OCI-LY7 (cell line): ENCODE results near the gene HDAC9. TPM values are rescaled to one million over a fixed set of nuclear protein-coding genes. Genes with fewer than 3 reads are reported as not detected.

Experiments used
- BruUV-seq: library from RNA; stranded (reverse); fragments of 400-500 nt; replicated peaks from 2 replicates; lab custom pipeline; 2021; lab: Mats Ljungman, UMichigan
- CTCF ChIA-PET: fragments of 300-600 bp; sonication (Branson Sonifier 250); formaldehyde crosslinking; loops from one replicate; lab custom pipeline; 2022; ENCODE audit warnings: antibody characterized with exemption; ENCODE audit not compliant: unreplicated experiment; lab: Charles Lee
- POLR2A ChIA-PET: fragments of 300-600 bp; sonication (Branson Sonifier 250); formaldehyde crosslinking; loops from one replicate; lab custom pipeline; 2022; ENCODE audit warnings: antibody characterized with exemption; lab: Charles Lee
- DNase-seq: peaks from one replicate; pipeline ENCODE4 v3.0.0-alpha.2; 2015; ENCODE audit warnings: low spot score
- H2AFZ ChIP-seq: fragments of 200-600 bp; sonication (generic), shearing (Covaris generic); 2 replicates; pipeline ENCODE4 v1.6.1; 2014; ENCODE audit warnings: mild to moderate bottlenecking, antibody characterized with exemption, low read length, moderate library complexity
- H3K27ac ChIP-seq: fragments of 200-600 bp; sonication (generic); 2 replicates; pipeline ENCODE4 v1.5.1; 2014; ENCODE audit warnings: mixed run types, low read depth, mild to moderate bottlenecking, moderate library complexity, low read length, inconsistent platforms; ENCODE audit not compliant: poor library complexity, severe bottlenecking
- H3K36me3 ChIP-seq: fragments of 200-600 bp; sonication (generic); 2 replicates; pipeline ENCODE4 v1.6.1; 2014; ENCODE audit warnings: mild to moderate bottlenecking, antibody characterized with exemption, low read length, moderate library complexity, mixed read lengths; ENCODE audit not compliant: insufficient read depth
- H3K4me1 ChIP-seq: fragments of 200-600 bp; sonication (generic); 2 replicates; pipeline ENCODE4 v1.5.1; 2014; ENCODE audit warnings: mild to moderate bottlenecking, low read length; ENCODE audit not compliant: insufficient read depth, poor library complexity, severe bottlenecking
- H3K4me2 ChIP-seq: fragments of 200-600 bp; sonication (generic); 2 replicates; pipeline ENCODE4 v1.6.1; 2014; ENCODE audit warnings: mild to moderate bottlenecking, low read length
- H3K4me3 ChIP-seq: fragments of 200-600 bp; sonication (generic); 2 replicates; pipeline ENCODE4 v1.5.1; 2014; ENCODE audit warnings: mild to moderate bottlenecking, low read depth, low read length; ENCODE audit not compliant: poor library complexity, severe bottlenecking
- H3K79me2 ChIP-seq: fragments of 200-600 bp; sonication (generic); 2 replicates; pipeline ENCODE4 v1.6.1; 2016; ENCODE audit warnings: low read depth, mild to moderate bottlenecking, low read length, moderate library complexity, mixed read lengths; ENCODE audit not compliant: insufficient read depth
- H3K9me2 ChIP-seq: fragments of 200-600 bp; sonication (generic); 2 replicates; pipeline ENCODE4 v1.6.1; 2016; ENCODE audit warnings: mild to moderate bottlenecking, low read length, mixed read lengths; ENCODE audit not compliant: insufficient read depth
- H3K9me3 ChIP-seq: fragments of 200-600 bp; sonication (generic); 2 replicates; pipeline ENCODE4 v1.6.1; 2014; ENCODE audit warnings: mild to moderate bottlenecking, mixed run types, low read length, mixed read lengths
- H4K20me1 ChIP-seq: fragments of 200-600 bp; sonication (generic); 2 replicates; pipeline ENCODE4 v1.6.1; 2014; ENCODE audit warnings: mild to moderate bottlenecking, antibody characterized with exemption, low read length, moderate library complexity, mixed read lengths; ENCODE audit not compliant: insufficient read depth
- EZH2phosphoT487 ChIP-seq: fragments of 200-600 bp; sonication (generic); IDR thresholded peaks from 2 replicates; pipeline ENCODE4 v1.6.1; 2018; ENCODE audit warnings: low read depth, borderline replicate concordance, mild to moderate bottlenecking, mixed run types, antibody characterized with exemption, low read length, moderate library complexity, mixed read lengths
- intact Hi-C: fragments of 100-400 bp; cut with micrococcal nuclease; formaldehyde crosslinking; loops from one replicate; pipeline ENCODE4 v1.10.0; 2022; ENCODE audit not compliant: unreplicated experiment
- total RNA-seq, 2 experiments: library from RNA; depleted of rRNA in 1 of 2; stranded (reverse); fragments of >200 nt in 1 of 2; shearing (Covaris generic) in 1 of 2; gene quantifications; 2 replicates each; pipeline ENCODE4 v1.2.3, GENCODE V29; 2014 to 2022
- TF ChIP-seq, protein P1 (sequence below): fragments of 200-600 bp; sonication (generic); conservative IDR thresholded peaks from 2 replicates; pipeline ENCODE4 v1.5.1; 2014; ENCODE audit warnings: mild to moderate bottlenecking, antibody characterized with exemption, low read length, moderate library complexity, mixed read lengths

HDAC9 gene
- total RNA-seq, 2 experiments from 2014 or later = 58.8 to 91.7 TPM

GRCh38 chr7:18901351-18901750 lies 405.8 kb downstream of the HDAC9 start:
- CTCF ChIA-PET = no interaction called here
- Histone ChIP-seq H3K27ac (no peak overlapping the region), H3K9me3 (no peaks in the 10 kb centered on the region), H4K20me1 (no peaks in the 10 kb centered on the region), H3K4me3 (no peak overlapping the region), H3K79me2 (no peaks in the 10 kb centered on the region), H3K36me3 (no peaks in the 10 kb centered on the region), H3K4me2 (no peak overlapping the region), H3K4me1 (no peaks in the 10 kb centered on the region), H2AFZ (no peak overlapping the region), H3K9me2 (no peaks in the 10 kb centered on the region)
- TF ChIP-seq EZH2phosphoT487 = no peak
- TF ChIP-seq, protein P1, sequence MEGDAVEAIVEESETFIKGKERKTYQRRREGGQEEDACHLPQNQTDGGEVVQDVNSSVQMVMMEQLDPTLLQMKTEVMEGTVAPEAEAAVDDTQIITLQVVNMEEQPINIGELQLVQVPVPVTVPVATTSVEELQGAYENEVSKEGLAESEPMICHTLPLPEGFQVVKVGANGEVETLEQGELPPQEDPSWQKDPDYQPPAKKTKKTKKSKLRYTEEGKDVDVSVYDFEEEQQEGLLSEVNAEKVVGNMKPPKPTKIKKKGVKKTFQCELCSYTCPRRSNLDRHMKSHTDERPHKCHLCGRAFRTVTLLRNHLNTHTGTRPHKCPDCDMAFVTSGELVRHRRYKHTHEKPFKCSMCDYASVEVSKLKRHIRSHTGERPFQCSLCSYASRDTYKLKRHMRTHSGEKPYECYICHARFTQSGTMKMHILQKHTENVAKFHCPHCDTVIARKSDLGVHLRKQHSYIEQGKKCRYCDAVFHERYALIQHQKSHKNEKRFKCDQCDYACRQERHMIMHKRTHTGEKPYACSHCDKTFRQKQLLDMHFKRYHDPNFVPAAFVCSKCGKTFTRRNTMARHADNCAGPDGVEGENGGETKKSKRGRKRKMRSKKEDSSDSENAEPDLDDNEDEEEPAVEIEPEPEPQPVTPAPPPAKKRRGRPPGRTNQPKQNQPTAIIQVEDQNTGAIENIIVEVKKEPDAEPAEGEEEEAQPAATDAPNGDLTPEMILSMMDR = no peak
- DNase-seq = no peak
- POLR2A ChIA-PET = interaction anchor here (0.5 to 1.4 kb wide), 3 partner anchors 10 to 1292 kb away, joined by 3 read pairs; no protein-coding TSS in a partner anchor
- no TSS peak for BruUV-seq
- intact Hi-C loops = no loop called here

DNA sequence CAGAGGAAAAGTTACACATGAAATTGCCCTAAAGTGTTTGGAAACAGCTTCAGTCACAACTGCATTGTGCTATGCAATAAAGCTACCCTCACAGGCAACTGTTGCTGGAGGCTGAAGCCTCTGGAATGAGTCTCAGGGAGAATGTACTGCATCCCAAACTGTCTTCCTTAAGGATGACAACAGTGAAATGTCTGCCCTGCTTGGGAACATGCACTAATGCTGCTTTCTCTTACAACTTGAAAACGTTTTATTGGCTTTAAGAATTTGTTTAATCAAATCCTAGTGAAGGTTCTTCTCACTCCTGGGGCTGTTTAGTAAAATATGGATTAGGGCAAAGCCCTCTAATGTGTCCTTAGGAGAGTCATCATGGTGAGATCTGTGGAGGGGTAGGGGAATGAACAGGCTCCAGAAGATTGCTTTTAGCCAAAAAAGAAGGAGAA lies 406.5 kb downstream of the HDAC9 start:
- no peak overlapping the region for H2AFZ ChIP-seq
- no peaks in the 10 kb centered on the region for H4K20me1 ChIP-seq
- H3K4me3 ChIP-seq = no peak overlapping the region
- ChIA-PET POLR2A (no interaction called here), CTCF (no interaction called here)
- no TSS peak for BruUV-seq
- intact Hi-C loops = no loop called here
- no peaks in the 10 kb centered on the region for H3K36me3 ChIP-seq
- no peak for DNase-seq
- H3K4me1 ChIP-seq = no peaks in the 10 kb centered on the region
- H3K9me2 ChIP-seq = no peaks in the 10 kb centered on the region
- no peak overlapping the region for H3K27ac ChIP-seq
- TF ChIP-seq, protein P1 = no peak
- TF ChIP-seq EZH2phosphoT487 = no peak
- H3K79me2 ChIP-seq = no peaks in the 10 kb centered on the region
- no peaks in the 10 kb centered on the region for H3K9me3 ChIP-seq
- no peak overlapping the region for H3K4me2 ChIP-seq

GRCh38 chr7:18902892-18903291 lies 407.3 kb downstream of the HDAC9 start:
- H3K79me2 ChIP-seq = no peaks in the 10 kb centered on the region
- no peaks in the 10 kb centered on the region for H3K9me3 ChIP-seq
- H3K9me2 ChIP-seq = no peaks in the 10 kb centered on the region
- H3K4me3 ChIP-seq = no peak overlapping the region
- H3K4me1 ChIP-seq = no peaks in the 10 kb centered on the region
- ChIA-PET CTCF (no interaction called here), POLR2A (interaction anchor here (0.7 to 1.5 kb wide), 3 partner anchors 11 to 542 kb away, joined by 3 read pairs; no protein-coding TSS in a partner anchor)
- no TSS peak for BruUV-seq
- DNase-seq = no peak
- no peak overlapping the region for H3K4me2 ChIP-seq
- no peaks in the 10 kb centered on the region for H3K36me3 ChIP-seq
- H4K20me1 ChIP-seq = no peaks in the 10 kb centered on the region
- no peak overlapping the region for H2AFZ ChIP-seq
- TF ChIP-seq, protein P1 = no peak
- no peak for TF ChIP-seq EZH2phosphoT487
- intact Hi-C loops = no loop called here
- H3K27ac ChIP-seq = no peak overlapping the region
